ENCODE data around the gene LUZP1.

DNA sequence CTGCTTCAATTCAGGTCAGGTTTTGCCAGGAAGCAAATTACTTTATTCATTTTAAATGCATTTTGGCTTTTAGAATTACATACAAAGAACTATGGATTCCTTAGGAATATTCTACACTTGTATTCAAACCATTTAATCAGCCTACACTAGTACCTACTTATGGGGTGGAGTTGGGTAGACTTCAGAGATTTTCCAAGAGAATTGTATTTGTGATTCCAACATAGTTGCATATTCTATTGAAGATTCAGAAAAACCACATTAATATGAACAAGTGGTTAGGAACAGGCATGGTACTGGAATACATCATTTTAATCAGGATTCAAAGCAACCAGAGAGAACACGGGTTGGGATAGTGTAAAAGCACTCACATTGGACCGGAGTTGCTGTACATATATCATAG lies 33.4 kb downstream of the LUZP1 start:
- TF ChIP-seq, protein P1, sequence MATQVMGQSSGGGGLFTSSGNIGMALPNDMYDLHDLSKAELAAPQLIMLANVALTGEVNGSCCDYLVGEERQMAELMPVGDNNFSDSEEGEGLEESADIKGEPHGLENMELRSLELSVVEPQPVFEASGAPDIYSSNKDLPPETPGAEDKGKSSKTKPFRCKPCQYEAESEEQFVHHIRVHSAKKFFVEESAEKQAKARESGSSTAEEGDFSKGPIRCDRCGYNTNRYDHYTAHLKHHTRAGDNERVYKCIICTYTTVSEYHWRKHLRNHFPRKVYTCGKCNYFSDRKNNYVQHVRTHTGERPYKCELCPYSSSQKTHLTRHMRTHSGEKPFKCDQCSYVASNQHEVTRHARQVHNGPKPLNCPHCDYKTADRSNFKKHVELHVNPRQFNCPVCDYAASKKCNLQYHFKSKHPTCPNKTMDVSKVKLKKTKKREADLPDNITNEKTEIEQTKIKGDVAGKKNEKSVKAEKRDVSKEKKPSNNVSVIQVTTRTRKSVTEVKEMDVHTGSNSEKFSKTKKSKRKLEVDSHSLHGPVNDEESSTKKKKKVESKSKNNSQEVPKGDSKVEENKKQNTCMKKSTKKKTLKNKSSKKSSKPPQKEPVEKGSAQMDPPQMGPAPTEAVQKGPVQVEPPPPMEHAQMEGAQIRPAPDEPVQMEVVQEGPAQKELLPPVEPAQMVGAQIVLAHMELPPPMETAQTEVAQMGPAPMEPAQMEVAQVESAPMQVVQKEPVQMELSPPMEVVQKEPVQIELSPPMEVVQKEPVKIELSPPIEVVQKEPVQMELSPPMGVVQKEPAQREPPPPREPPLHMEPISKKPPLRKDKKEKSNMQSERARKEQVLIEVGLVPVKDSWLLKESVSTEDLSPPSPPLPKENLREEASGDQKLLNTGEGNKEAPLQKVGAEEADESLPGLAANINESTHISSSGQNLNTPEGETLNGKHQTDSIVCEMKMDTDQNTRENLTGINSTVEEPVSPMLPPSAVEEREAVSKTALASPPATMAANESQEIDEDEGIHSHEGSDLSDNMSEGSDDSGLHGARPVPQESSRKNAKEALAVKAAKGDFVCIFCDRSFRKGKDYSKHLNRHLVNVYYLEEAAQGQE (IDR thresholded peaks at IDR 0.05; ENCODE audit: insufficient read depth in 1 of 2, low read depth in 2 of 2, low read length in 2 of 2) = no peak
- no peak for TF ChIP-seq POLR2AphosphoS5 (IDR thresholded peaks at IDR 0.05; ENCODE audit: low read depth, low read length)
